Body of pancreas (tissue), 4 donors: Measurements from ENCODE around the gene NEK11.

ENCODE experiments used
- CTCF ChIP-seq, 7 experiments: fragments of 450-650 bp in 4 of 7; fragments of 200-600 bp in 3 of 7; sonication (generic) in 3 of 7; IDR thresholded peaks; one replicate each; pipeline ENCODE4 v1.5.1; 2016 to 2019; ENCODE audit warnings: antibody characterized with exemption in 7 of 7
- POLR2A ChIP-seq, 3 donors: fragments of 450-650 bp; IDR thresholded peaks; one replicate each; pipeline ENCODE4 v1.6.1; 2016; ENCODE audit warnings: antibody characterized with exemption in 3 of 3, mild to moderate bottlenecking in 2 of 3

GRCh38 chr3:130992344-130992743, 34.3 kb upstream of the NEK11 start:
- TF ChIP-seq POLR2A (IDR thresholded peaks at IDR 0.05) (no peak), CTCF (IDR thresholded peaks at IDR 0.05) (no peak)
